Parathyroid adenoma (tissue), 2 donors: ENCODE measurements around the gene FASTK.

Experiments used
- H2AFZ ChIP-seq: fragments of 300-600 bp; sonication (generic); one replicate; pipeline ENCODE4 v1.7.0; 2017; ENCODE audit warnings: antibody characterized with exemption, mild to moderate bottlenecking
- H3K27ac ChIP-seq: fragments of 300-600 bp; sonication (generic); one replicate; pipeline ENCODE4 v1.7.0; 2017
- H3K27me3 ChIP-seq: fragments of 300-600 bp; sonication (generic); one replicate; pipeline ENCODE4 v1.7.0; 2017; ENCODE audit warnings: low read length; ENCODE audit not compliant: control insufficient read depth, insufficient read depth
- H3K36me3 ChIP-seq: fragments of 300-600 bp; sonication (generic); one replicate; pipeline ENCODE4 v1.7.0; 2017; ENCODE audit warnings: low read length; ENCODE audit not compliant: control insufficient read depth, insufficient read depth
- H3K4me1 ChIP-seq: fragments of 300-600 bp; sonication (generic); one replicate; pipeline ENCODE4 v1.7.0; 2017; ENCODE audit warnings: control low read depth
- H3K4me2 ChIP-seq: fragments of 300-600 bp; sonication (generic); one replicate; pipeline ENCODE4 v1.7.0; 2017; ENCODE audit warnings: low read length
- H3K4me3 ChIP-seq: fragments of 300-600 bp; sonication (generic); one replicate; pipeline ENCODE4 v1.7.0; 2017; ENCODE audit warnings: low read depth, low read length
- H3K79me2 ChIP-seq: fragments of 300-600 bp; sonication (generic); one replicate; pipeline ENCODE4 v1.7.0; 2017; ENCODE audit warnings: control low read depth
- H3K9ac ChIP-seq: fragments of 300-600 bp; sonication (generic); one replicate; pipeline ENCODE4 v1.7.0; 2017; ENCODE audit warnings: mild to moderate bottlenecking
- H3K9me3 ChIP-seq: fragments of 300-600 bp; sonication (generic); one replicate; pipeline ENCODE4 v1.7.0; 2017; ENCODE audit warnings: low read length; ENCODE audit not compliant: control insufficient read depth
- CTCF ChIP-seq: fragments of 300-600 bp; sonication (generic); IDR thresholded peaks from one replicate; pipeline ENCODE4 v1.7.0; 2017; ENCODE audit warnings: antibody characterized with exemption, mild to moderate bottlenecking
- donor health status: primary hyperparathyroidism.

The FASTK gene

GRCh38 chr7:151121380-151122170 is 41.0 kb upstream of the FASTK start:
- Histone ChIP-seq H3K9me3 (no peaks in the 10 kb centered on the region), H3K79me2 (peaks cover 19% of the 10 kb centered on the region), H3K4me2 (no peak overlapping the region), H3K4me3 (no peak overlapping the region), H2AFZ (no peak overlapping the region), H3K9ac (no peak overlapping the region), H3K27ac (no peak overlapping the region), H3K4me1 (no peaks in the 10 kb centered on the region), H3K36me3 (no peaks in the 10 kb centered on the region), H3K27me3 (no peaks in the 10 kb centered on the region)
- no peak for TF ChIP-seq CTCF

DNA sequence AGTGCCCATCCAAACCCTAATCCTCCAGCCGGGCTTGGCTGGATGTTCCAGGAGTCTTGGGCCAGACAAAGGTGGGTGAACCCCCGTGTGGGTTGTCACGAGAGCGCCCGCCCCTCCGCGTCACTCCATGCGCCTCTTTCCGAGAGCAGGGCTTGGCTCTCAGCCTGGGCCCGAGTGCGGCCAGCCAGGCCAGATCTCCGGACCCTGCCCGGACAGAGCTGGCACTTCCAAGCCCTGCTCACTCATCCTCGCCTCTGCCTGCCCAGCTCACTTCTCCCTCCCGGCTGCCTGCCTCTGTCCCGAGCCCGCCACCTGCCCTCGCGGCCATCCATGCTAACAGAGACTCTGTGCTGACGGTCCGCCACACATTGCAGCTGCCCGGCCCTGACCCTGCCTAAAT is 40.3 kb upstream of the FASTK start:
- H3K27me3 ChIP-seq = no peaks in the 10 kb centered on the region
- peaks cover 25% of the 10 kb centered on the region for H3K79me2 ChIP-seq
- H2AFZ ChIP-seq = no peak overlapping the region
- H3K4me3 ChIP-seq = no peak overlapping the region
- no peaks in the 10 kb centered on the region for H3K36me3 ChIP-seq
- TF ChIP-seq CTCF = no peak
- no peak overlapping the region for H3K4me2 ChIP-seq
- H3K27ac ChIP-seq = no peak overlapping the region
- H3K4me1 ChIP-seq = peaks cover under 1% of the 10 kb centered on the region
- no peak overlapping the region for H3K9ac ChIP-seq
- H3K9me3 ChIP-seq = no peaks in the 10 kb centered on the region

- H3K27ac ChIP-seq = no peak overlapping the region
- H3K79me2 ChIP-seq = peaks cover 21% of the 10 kb centered on the region
- TF ChIP-seq CTCF = no peak
- H3K4me3 ChIP-seq = no peak overlapping the region
- no peak overlapping the region for H3K4me2 ChIP-seq
- H2AFZ ChIP-seq = no peak overlapping the region
- no peaks in the 10 kb centered on the region for H3K9me3 ChIP-seq
- H3K27me3 ChIP-seq = no peaks in the 10 kb centered on the region
- H3K9ac ChIP-seq = no peak overlapping the region
- peaks cover 2% of the 10 kb centered on the region for H3K4me1 ChIP-seq
- H3K36me3 ChIP-seq = no peaks in the 10 kb centered on the region
These were observed 39.3 kb upstream of the FASTK start for GRCh38 chr7:151119902-151120301.

DNA sequence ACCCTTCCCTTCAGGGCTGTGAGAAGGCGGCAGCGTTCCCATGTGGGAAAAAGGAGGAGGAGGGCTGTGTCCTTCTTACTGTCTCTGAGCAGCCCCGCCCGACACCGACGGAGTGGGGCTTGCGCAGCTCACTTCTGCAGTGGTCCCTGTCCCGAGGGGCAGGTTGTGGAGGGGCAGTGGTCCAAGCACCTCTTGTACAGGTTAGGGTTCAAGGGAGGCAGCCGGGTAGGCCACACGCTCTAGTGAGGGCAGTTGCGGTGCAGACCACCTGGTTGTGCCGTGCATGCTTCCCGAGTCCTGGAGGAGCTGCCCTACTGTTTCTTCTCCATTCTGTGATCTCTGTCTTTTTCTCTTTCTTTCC is 38.4 kb upstream of the FASTK start:
- TF ChIP-seq CTCF = no peak

More for the DNA sequence above, 38.4 kb upstream of the FASTK start:
- Histone ChIP-seq H3K9me3 (no peaks in the 10 kb centered on the region), H3K27me3 (no peaks in the 10 kb centered on the region), H2AFZ (no peak overlapping the region), H3K4me2 (no peak overlapping the region), H3K36me3 (no peaks in the 10 kb centered on the region), H3K4me1 (peaks cover 4% of the 10 kb centered on the region), H3K79me2 (peaks cover 16% of the 10 kb centered on the region), H3K4me3 (no peak overlapping the region), H3K9ac (no peak overlapping the region), H3K27ac (no peak overlapping the region)
